AG09319 (cell line): ENCODE measurements around the gene HOXD3.

Experiments used
- DNase-seq: peaks from one replicate; pipeline ENCODE4 v3.0.0-alpha.2; 2010; ENCODE audit warnings: low read depth; ENCODE audit errors: extremely low read depth
- CTCF ChIP-seq: IDR thresholded peaks from 2 replicates; pipeline ENCODE4 v1.5.1; 2011; ENCODE audit warnings: low read depth, mild to moderate bottlenecking, inconsistent platforms, low read length, moderate library complexity

The HOXD3 gene

GRCh38 chr2:176161825-176162626, 4.9 kb downstream of the HOXD3 start:
- no peak for DNase-seq
- no peak for TF ChIP-seq CTCF

- no peak for DNase-seq
- TF ChIP-seq CTCF, result no peak
Observed at GRCh38 chr2:176162911-176163671, 6.0 kb downstream of the HOXD3 start.

GRCh38 chr2:176163672-176164056, 6.6 kb downstream of the HOXD3 start:
- TF ChIP-seq CTCF, result no peak
- no peak for DNase-seq

GRCh38 chr2:176164201-176164600, 7.1 kb downstream of the HOXD3 start:
- TF ChIP-seq CTCF, result no peak
- DNase-seq, result no peak

GRCh38 chr2:176164611-176165369, 7.7 kb downstream of the HOXD3 start:
- DNase-seq, result no peak
- TF ChIP-seq CTCF, result no peak

- no peak for TF ChIP-seq CTCF
- no peak for DNase-seq
Observed at GRCh38 chr2:176165370-176166050, 8.4 kb downstream of the HOXD3 start.
